CD4-positive, alpha-beta T cell treated with Interleukin-10 for 1 hour (primary cell): Measurements from ENCODE around the gene USPL1.

Source experiments
- DNase-seq: peaks from one replicate; pipeline ENCODE4 v3.0.0-alpha.2; 2020

USPL1 gene

GRCh38 chr13:30664689-30665275 lies 47.1 kb downstream of the USPL1 start:
- no peak for DNase-seq

GRCh38 chr13:30665638-30666037 lies 47.9 kb downstream of the USPL1 start:
- DNase-seq = no peak

- DNase-seq = no peak
These were observed 48.4 kb downstream of the USPL1 start for GRCh38 chr13:30666113-30666512.

- DNase-seq = no peak
These were observed 49.3 kb downstream of the USPL1 start for GRCh38 chr13:30667014-30667413.

- no peak for DNase-seq
These were observed 50.6 kb downstream of the USPL1 start for GRCh38 chr13:30668312-30668711.

GRCh38 chr13:30671271-30671815 lies 53.6 kb downstream of the USPL1 start:
- DNase-seq = no peak

GRCh38 chr13:30673669-30674521 lies 56.2 kb downstream of the USPL1 start:
- peak; percentile 94 for DNase-seq

GRCh38 chr13:30675717-30676116 lies 58.0 kb downstream of the USPL1 start:
- no peak for DNase-seq

GRCh38 chr13:30676672-30677071 lies 59.0 kb downstream of the USPL1 start:
- DNase-seq = no peak

- peak; percentile 56 for DNase-seq
These were observed 62.0 kb downstream of the USPL1 start for GRCh38 chr13:30679483-30680330.

GRCh38 chr13:30681843-30682242 lies 64.1 kb downstream of the USPL1 start:
- no peak for DNase-seq

- DNase-seq = no peak
These were observed 67.7 kb downstream of the USPL1 start for GRCh38 chr13:30685320-30685859.

GRCh38 chr13:30685987-30686386 lies 68.3 kb downstream of the USPL1 start:
- no peak for DNase-seq

- no peak for DNase-seq
These were observed 69.9 kb downstream of the USPL1 start for GRCh38 chr13:30687601-30688000.

GRCh38 chr13:30689752-30690151 lies 72.0 kb downstream of the USPL1 start:
- no peak for DNase-seq

GRCh38 chr13:30690282-30691188 lies 72.8 kb downstream of the USPL1 start:
- DNase-seq = peak; percentile 25

- no peak for DNase-seq
These were observed 74.4 kb downstream of the USPL1 start for GRCh38 chr13:30692113-30692512.

- DNase-seq = no peak
These were observed 78.8 kb downstream of the USPL1 start for GRCh38 chr13:30696278-30697176.

GRCh38 chr13:30697177-30697953 lies 79.6 kb downstream of the USPL1 start:
- no peak for DNase-seq

GRCh38 chr13:30697996-30698401 lies 80.3 kb downstream of the USPL1 start:
- no peak for DNase-seq
